Activated naive CD4-positive, alpha-beta T cell treated with anti-CD3 and anti-CD28 coated beads for 36 hours (primary cell): ENCODE results near the gene GULP1. TPM values are rescaled to one million over a fixed set of nuclear protein-coding genes. Genes with fewer than 3 reads are reported as not detected.

ENCODE experiments used
- CTCF ChIA-PET: fragments of 350-600 bp; sonication (Branson Sonifier 250); formaldehyde crosslinking; loops from one replicate; lab custom pipeline; 2021; ENCODE audit warnings: antibody characterized with exemption; lab: Charles Lee
- DNase-seq: peaks from one replicate; pipeline ENCODE4 v3.0.0-alpha.2; 2020
- H3K27ac Mint-ChIP-seq: one replicate; pipeline ENCODE4 v1.8.0; 2021; ENCODE audit warnings: mild to moderate bottlenecking, mixed read lengths
- H3K27me3 Mint-ChIP-seq: one replicate; pipeline ENCODE4 v1.8.0; 2021; ENCODE audit warnings: low read depth, mixed read lengths
- H3K36me3 Mint-ChIP-seq: one replicate; pipeline ENCODE4 v1.8.0; 2021; ENCODE audit warnings: low read depth, mixed read lengths
- H3K4me1 Mint-ChIP-seq: one replicate; pipeline ENCODE4 v1.8.0; 2021; ENCODE audit warnings: low read depth, mixed read lengths
- H3K4me3 Mint-ChIP-seq: one replicate; pipeline ENCODE4 v1.8.0; 2021; ENCODE audit warnings: mild to moderate bottlenecking, moderate library complexity, mixed read lengths
- H3K9me3 Mint-ChIP-seq: one replicate; pipeline ENCODE4 v1.8.0; 2021; ENCODE audit warnings: mixed read lengths
- intact Hi-C: fragments of 100-400 bp; cut with micrococcal nuclease; formaldehyde crosslinking; loops from one replicate; pipeline ENCODE4 v1.15.1; 2023
- total RNA-seq, 2 experiments: library from RNA; stranded (reverse); gene quantifications; one replicate each; pipeline ENCODE4 v1.2.3, GENCODE V29; 2021

Gene GULP1
- total RNA-seq, 2 experiments from 2014 or later = not detected

DNA sequence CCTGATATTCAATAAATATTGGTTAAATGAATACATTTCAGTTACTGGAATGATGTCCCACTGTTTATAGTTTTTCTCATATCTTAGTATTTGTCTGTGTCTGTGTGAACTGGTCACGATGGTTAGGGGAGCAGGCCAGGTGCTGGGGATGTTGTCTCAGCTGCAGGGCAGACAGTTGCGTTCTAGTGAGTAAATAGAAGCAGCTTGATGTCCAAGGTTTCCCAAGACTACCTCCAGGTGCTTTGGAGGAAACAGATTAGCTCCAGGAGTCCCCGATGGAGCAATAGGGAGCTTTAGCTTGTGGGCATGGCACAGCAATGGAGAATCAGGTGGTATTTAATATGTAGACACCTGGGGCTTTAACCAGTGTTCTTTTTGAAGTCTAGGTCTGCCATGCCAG, 75.5 kb downstream of the GULP1 start:
- peaks cover 3% of the 10 kb centered on the region for H3K27me3 Mint-ChIP-seq
- DNase-seq = no peak
- no peaks in the 10 kb centered on the region for H3K36me3 Mint-ChIP-seq
- intact Hi-C loops = loop anchor here (1.0 kb wide), 1 partner anchor 786 kb away; no protein-coding TSS in a partner anchor
- H3K4me3 Mint-ChIP-seq = no peak overlapping the region
- no peaks in the 10 kb centered on the region for H3K9me3 Mint-ChIP-seq
- no peak overlapping the region for H3K27ac Mint-ChIP-seq
- CTCF ChIA-PET = interaction anchor here (0.5 kb wide), 1 partner anchor 450 kb away, joined by 3 read pairs; no protein-coding TSS in a partner anchor
- no peaks in the 10 kb centered on the region for H3K4me1 Mint-ChIP-seq

DNA sequence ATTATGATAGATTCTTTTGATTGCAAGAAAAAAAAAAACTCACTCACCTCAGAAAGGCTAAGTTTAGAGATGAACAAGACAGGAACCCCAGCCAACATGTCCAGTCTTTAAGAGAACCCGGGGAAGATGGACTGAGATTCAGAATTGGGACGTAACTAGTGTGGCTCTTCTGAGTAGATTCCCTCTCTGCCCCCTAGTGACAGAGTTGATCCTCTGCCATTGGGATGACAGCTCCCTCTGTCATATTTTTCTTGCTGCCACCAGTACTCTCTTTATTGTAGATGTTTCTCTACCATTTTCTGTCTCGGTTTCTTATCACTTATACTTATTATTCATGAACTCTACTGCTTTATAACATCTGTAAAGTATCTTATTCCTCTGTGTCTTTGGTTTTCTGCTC, 77.7 kb downstream of the GULP1 start:
- Mint-ChIP-seq H3K9me3 (no peaks in the 10 kb centered on the region), H3K27ac (no peak overlapping the region), H3K4me1 (no peaks in the 10 kb centered on the region), H3K27me3 (no peaks in the 10 kb centered on the region), H3K4me3 (no peak overlapping the region), H3K36me3 (no peaks in the 10 kb centered on the region)
- intact Hi-C loops = loop anchor here (1.0 kb wide), 1 partner anchor 869 kb away; no protein-coding TSS in a partner anchor
- CTCF ChIA-PET = interaction anchor here (0.6 to 0.7 kb wide), 2 partner anchors 370 to 774 kb away, joined by 3 to 9 read pairs; no protein-coding TSS in a partner anchor
- DNase-seq = peak; percentile 18

DNA sequence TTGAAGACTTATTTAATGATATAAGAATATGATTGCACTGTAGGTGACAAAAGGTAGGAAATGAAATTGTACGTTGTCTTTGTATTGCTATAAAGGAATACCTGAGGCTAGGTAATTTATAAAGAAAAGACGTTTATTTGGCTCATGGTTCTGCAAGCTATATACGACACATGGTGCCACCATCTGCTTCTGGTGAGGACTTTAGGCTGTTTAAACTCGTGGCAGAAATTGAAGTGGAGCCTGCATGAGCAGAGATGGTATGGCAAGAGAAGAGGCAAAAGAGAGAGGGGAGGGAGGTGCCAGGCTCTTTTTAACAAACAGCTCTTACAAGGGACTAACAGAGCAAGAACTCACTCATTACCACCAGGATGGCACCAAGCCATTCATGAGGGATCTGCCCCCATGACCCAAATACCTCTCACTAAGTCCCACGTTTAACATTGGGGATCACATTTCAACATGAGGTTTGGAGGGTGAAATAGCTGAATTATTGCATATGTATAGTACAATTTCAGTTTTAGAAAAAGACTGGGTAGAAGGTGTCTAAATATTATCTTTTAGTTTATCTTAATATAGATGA, 86.8 kb downstream of the GULP1 start:
- intact Hi-C loops = no loop called here
- Mint-ChIP-seq H3K36me3 (no peaks in the 10 kb centered on the region), H3K27ac (no peak overlapping the region), H3K27me3 (no peaks in the 10 kb centered on the region), H3K4me1 (no peaks in the 10 kb centered on the region), H3K9me3 (peaks cover 1% of the 10 kb centered on the region), H3K4me3 (no peak overlapping the region)
- CTCF ChIA-PET = no interaction called here
- DNase-seq = no peak

DNA sequence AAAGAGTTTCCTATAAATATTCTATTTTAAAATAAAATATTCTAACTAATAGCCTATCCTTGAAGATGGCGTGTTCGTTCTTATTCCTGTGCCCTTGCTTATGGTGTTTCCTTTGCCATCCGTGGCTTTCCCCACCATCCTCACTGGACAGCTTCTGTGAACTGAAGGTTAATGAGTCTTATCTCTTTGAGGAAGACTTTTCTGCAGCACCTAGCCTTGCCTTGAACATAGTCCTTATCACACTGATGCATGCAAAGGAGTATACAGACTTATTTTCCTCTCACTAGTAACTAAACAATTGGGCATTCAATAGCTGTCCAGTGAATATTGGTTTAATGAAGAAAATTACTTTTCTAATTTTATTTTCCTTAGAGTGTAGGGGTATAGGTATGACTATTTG, 88.1 kb downstream of the GULP1 start:
- Mint-ChIP-seq H3K9me3 (peaks cover 1% of the 10 kb centered on the region), H3K36me3 (no peaks in the 10 kb centered on the region), H3K4me1 (no peaks in the 10 kb centered on the region), H3K27me3 (no peaks in the 10 kb centered on the region), H3K27ac (no peak overlapping the region), H3K4me3 (no peak overlapping the region)
- DNase-seq = no peak
- intact Hi-C loops = no loop called here
- CTCF ChIA-PET = no interaction called here

DNA sequence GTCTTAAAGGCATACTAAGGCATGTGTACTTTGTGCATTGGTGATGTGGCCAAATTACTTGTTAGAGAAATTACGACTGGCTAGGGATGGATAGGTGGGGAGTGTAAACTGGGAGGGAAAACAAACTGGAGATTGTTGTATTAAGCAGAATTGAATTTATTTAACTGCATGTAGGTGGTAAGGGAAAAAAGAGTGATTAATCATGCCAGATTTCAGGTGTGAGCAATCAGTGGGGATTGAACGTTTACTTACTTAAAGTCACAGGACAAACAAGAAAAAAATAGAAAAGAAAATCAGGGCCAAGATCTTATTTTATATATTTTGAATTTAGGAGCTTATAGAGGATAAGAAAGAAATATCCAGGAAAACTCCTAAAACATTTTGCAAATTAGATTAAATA, 88.6 kb downstream of the GULP1 start:
- CTCF ChIA-PET = no interaction called here
- intact Hi-C loops = no loop called here
- H3K4me1 Mint-ChIP-seq = no peaks in the 10 kb centered on the region
- H3K36me3 Mint-ChIP-seq = no peaks in the 10 kb centered on the region
- H3K9me3 Mint-ChIP-seq = peaks cover 1% of the 10 kb centered on the region
- no peak for DNase-seq
- no peak overlapping the region for H3K27ac Mint-ChIP-seq
- no peak overlapping the region for H3K4me3 Mint-ChIP-seq
- no peaks in the 10 kb centered on the region for H3K27me3 Mint-ChIP-seq

DNA sequence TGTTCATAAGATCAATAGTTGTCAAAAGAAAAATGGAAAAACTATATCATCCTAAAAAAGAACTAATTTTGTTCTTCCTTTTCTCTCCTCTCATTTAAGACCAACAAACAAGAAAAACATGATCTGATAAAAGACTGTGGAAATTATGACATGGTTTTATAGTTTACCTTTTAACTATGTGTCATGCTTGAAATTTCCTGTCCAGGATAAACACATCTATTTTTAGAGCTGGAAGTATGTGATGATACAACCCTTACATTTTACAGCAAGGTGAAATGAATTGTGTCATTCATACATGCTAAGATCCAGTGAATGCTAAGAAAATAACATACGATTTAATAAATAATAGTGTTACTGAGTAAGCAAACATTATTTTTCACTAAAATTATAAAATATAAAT, 89.9 kb downstream of the GULP1 start:
- intact Hi-C loops = no loop called here
- Mint-ChIP-seq H3K27ac (no peak overlapping the region), H3K27me3 (no peaks in the 10 kb centered on the region), H3K4me1 (no peaks in the 10 kb centered on the region), H3K36me3 (no peaks in the 10 kb centered on the region), H3K9me3 (peaks cover 9% of the 10 kb centered on the region), H3K4me3 (no peak overlapping the region)
- CTCF ChIA-PET = interaction anchor here (0.6 kb wide), 1 partner anchor 13 kb away, joined by 4 read pairs; no protein-coding TSS in a partner anchor
- no peak for DNase-seq

DNA sequence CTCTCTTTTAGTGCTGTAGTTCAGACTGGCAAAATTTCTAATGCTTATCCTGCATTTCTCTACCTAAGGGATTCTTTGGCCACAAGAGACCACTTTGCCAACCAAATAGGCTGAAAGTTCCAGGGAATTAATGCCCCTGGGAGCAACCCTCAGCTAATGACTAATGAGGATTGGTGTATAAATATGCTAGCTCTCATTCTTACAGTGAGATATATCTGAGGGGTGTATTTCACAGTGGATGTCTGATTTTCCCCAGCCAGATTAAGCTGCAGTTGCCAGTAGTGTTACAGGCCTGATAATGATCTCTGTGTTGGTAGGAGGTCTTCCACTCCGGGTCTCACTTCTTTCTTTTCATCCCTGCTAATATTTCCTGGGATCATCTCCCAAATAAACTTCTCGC, 90.4 kb downstream of the GULP1 start:
- Mint-ChIP-seq H3K4me1 (no peaks in the 10 kb centered on the region), H3K27ac (no peak overlapping the region), H3K27me3 (no peaks in the 10 kb centered on the region), H3K4me3 (no peak overlapping the region), H3K9me3 (peaks cover 9% of the 10 kb centered on the region), H3K36me3 (no peaks in the 10 kb centered on the region)
- intact Hi-C loops = no loop called here
- CTCF ChIA-PET = no interaction called here
- DNase-seq = no peak

DNA sequence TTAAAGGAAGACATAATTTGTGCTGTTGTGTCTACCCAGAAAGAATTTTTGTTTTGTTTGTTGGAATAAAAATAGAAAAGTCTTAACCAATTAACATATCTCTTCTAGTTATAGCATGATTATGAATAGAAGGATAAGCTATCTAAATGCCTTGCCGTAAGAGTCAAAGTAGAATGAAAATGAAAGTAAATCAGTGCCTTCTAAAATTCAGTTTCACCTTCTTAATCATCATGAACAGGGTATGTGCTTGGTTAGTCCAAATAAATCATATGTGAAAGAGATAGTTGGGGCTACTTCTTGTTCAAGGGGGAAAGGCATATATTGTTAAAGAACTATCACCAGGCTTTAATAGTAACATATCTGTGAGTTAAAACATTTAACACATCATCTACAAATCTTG, 91.5 kb downstream of the GULP1 start:
- H3K27ac Mint-ChIP-seq = no peak overlapping the region
- DNase-seq = no peak
- no peaks in the 10 kb centered on the region for H3K4me1 Mint-ChIP-seq
- no peaks in the 10 kb centered on the region for H3K36me3 Mint-ChIP-seq
- CTCF ChIA-PET = no interaction called here
- H3K27me3 Mint-ChIP-seq = no peaks in the 10 kb centered on the region
- H3K4me3 Mint-ChIP-seq = no peak overlapping the region
- intact Hi-C loops = no loop called here
- H3K9me3 Mint-ChIP-seq = peaks cover 9% of the 10 kb centered on the region

DNA sequence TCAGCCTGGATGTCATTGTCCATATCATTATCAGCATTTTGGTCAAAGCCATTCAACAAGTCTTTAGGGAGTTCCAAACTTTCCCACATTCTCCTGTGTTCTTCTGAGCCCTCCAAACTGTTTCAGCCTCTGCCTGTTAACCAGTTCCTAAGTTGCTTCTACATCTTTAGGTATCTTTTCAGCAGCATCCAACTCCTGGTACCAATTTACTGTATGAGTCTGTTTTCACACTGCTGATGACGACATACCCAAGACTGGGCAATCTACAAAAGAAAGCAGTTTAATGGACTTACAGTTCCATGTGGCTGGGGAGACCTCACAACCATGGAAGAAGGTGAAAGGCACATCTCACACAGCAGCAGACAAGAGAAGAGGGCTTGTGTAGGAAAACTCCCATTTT, 94.2 kb downstream of the GULP1 start:
- intact Hi-C loops = no loop called here
- Mint-ChIP-seq H3K36me3 (no peaks in the 10 kb centered on the region), H3K9me3 (peaks cover 7% of the 10 kb centered on the region), H3K4me3 (no peak overlapping the region), H3K27me3 (no peaks in the 10 kb centered on the region), H3K27ac (no peak overlapping the region), H3K4me1 (no peaks in the 10 kb centered on the region)
- DNase-seq = no peak
- CTCF ChIA-PET = no interaction called here

DNA sequence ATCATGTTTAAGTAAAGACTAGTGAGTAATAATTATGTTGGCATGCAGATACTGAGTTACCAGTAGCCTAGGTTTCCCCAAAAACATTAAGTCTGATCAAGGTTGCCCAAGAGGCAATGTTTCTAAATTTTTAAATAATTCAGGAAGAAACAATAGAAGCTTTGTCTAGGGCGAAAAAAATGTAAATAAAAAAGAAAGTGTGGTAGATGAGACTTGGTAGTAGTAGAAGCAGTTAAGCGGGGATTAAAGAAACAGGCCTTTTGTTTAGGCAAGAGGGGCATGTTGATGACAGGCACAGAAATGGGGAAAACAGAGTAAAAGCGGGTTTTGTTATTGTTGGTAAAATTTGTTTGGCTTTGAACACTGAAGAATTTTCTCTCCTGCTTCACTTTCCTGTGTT, 97.2 kb downstream of the GULP1 start:
- no peak overlapping the region for H3K4me3 Mint-ChIP-seq
- H3K27ac Mint-ChIP-seq = no peak overlapping the region
- H3K9me3 Mint-ChIP-seq = peaks cover 10% of the 10 kb centered on the region
- H3K4me1 Mint-ChIP-seq = no peaks in the 10 kb centered on the region
- CTCF ChIA-PET = no interaction called here
- no peaks in the 10 kb centered on the region for H3K36me3 Mint-ChIP-seq
- DNase-seq = no peak
- no peaks in the 10 kb centered on the region for H3K27me3 Mint-ChIP-seq
- intact Hi-C loops = no loop called here

DNA sequence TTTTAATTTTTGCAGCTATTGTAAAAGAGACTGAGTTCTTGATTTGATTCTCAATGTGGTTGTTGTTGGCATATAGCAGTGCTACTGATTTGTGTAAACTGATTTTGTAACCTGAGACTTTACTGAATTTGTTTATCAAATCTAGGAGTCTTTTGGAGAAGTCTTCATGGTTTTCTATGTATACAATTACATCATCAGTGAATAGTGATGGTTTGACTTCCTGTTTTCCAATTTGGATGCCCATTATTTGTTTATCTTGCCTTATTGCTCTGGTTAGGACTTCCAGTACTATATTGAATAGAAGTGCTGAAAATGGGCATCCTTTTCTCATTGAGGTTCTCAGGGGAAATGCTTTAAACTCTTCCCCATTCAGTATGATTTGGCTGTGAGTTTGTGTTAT, 99.7 kb downstream of the GULP1 start:
- intact Hi-C loops = no loop called here
- H3K4me3 Mint-ChIP-seq = no peak overlapping the region
- no peaks in the 10 kb centered on the region for H3K27me3 Mint-ChIP-seq
- H3K9me3 Mint-ChIP-seq = peaks cover 5% of the 10 kb centered on the region
- DNase-seq = no peak
- H3K36me3 Mint-ChIP-seq = no peaks in the 10 kb centered on the region
- no peaks in the 10 kb centered on the region for H3K4me1 Mint-ChIP-seq
- H3K27ac Mint-ChIP-seq = no peak overlapping the region
- CTCF ChIA-PET = interaction anchor here (0.7 kb wide), 1 partner anchor 27 kb away, joined by 3 read pairs; no protein-coding TSS in a partner anchor

DNA sequence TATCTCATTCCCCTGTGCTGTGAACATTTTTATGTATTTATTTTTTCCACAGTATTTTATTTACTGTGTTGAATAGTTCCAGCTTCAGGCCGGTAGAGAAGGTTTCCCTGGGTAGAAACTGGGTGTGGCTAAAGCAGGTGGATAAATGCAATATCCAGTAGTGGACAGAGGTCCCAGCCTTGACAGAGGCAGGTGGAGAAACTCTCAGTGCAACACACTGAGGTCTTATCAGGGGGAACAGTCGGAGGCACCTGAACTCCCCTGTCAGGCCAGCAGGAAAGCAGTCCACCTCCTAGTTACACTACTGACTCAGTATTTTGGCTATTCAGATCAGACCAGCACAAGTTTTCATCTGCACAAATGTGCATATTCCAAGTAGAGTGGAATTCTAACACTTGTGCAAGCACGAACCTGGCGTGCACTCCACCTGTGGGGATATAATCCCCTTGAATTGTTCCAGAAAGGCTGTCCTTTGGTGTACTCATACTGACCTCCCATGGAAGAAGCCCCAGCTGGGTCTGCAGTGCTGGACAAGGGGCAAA, 103.3 kb downstream of the GULP1 start:
- H3K4me1 Mint-ChIP-seq = no peaks in the 10 kb centered on the region
- no peaks in the 10 kb centered on the region for H3K36me3 Mint-ChIP-seq
- H3K4me3 Mint-ChIP-seq = no peak overlapping the region
- CTCF ChIA-PET = no interaction called here
- H3K27ac Mint-ChIP-seq = no peak overlapping the region
- intact Hi-C loops = no loop called here
- peaks cover 5% of the 10 kb centered on the region for H3K9me3 Mint-ChIP-seq
- H3K27me3 Mint-ChIP-seq = no peaks in the 10 kb centered on the region
- DNase-seq = no peak
